Activated CD4-positive, alpha-beta T cell treated with anti-CD3 and anti-CD28 coated beads, Interleukin-2, amount 50 U/mL, for 1 hour (primary cell): ENCODE results near the gene PPP2R5E.

Experiments
- DNase-seq: peaks from one replicate; pipeline ENCODE4 v3.0.0-alpha.2; 2020

The PPP2R5E gene

DNA sequence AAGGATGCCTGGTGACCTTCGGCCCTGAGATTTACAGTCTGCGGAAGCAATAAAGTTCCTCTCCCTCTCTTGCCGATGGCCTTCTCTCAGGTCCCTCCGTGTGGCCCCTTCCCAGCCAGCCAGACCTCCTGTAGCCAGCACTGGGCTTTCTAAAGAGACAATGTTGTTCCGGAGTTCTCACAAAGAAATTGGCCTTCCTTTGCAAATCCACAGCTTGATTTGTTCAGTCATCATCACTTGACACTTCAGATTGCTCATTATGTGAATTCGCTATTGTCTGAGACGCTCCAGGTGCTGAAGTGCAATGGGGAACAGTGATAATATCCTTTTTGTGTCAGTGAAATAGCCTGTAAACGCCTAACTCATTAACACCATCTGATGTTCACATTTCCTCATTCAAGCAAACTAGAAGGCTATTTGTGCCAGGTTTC, 180.8 kb downstream of the PPP2R5E start:
- DNase-seq = no peak

DNA sequence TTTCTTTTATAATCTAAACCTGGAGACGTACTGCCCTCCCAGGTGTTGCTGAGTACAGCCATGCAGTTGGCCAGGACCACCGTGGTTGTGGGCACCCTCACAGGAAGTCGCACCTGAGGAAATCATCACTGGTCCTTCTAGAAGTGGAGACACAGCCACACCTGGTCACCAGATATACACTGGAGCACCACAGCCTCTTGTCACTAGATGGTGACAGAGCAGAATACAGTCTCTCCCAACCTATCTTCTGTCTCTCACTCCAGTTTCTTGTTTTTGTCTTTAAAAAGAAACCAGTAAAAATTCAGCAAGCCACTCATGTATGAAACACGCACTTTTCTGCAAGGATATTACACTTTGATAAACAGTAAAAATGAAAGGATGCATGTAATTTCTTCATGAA, 181.4 kb downstream of the PPP2R5E start:
- no peak for DNase-seq

DNA sequence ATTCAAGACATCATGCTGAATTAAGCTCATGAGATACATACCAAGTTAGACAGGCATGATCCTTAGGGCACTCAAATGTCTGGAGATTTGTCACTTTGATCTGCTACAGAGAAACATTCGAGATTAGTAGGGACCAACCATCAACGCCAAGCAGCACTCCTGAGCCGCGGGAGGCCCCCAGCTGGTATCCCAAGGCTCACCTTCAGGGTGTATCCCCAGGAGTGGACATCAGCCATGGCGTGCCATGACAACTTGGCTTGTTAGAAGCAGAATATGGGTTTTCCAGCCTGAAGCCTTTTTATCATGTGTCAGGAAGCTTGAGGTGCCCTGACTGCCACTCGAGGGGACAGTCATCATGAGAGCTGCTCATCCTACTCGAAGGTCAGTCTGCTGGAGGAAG, 185.3 kb downstream of the PPP2R5E start:
- no peak for DNase-seq

DNA sequence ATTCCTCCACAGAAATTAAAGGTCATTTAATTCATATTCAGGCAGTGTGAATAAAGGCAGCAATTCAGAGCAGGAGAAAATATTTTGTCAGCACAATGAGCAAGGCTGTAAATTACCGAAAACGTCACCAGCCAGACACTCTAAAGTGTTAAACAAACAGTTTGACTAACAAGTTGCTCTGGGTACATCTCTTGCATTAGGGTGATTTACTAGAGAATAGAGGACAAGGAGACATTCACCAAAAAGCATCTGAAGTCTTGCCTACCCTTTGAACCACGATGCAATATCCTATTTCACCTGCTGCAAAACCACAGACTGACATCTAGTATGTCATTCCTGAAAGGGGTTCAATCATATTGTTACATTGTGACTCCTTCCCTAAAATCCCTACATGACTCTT, 197.4 kb downstream of the PPP2R5E start:
- no peak for DNase-seq

DNA sequence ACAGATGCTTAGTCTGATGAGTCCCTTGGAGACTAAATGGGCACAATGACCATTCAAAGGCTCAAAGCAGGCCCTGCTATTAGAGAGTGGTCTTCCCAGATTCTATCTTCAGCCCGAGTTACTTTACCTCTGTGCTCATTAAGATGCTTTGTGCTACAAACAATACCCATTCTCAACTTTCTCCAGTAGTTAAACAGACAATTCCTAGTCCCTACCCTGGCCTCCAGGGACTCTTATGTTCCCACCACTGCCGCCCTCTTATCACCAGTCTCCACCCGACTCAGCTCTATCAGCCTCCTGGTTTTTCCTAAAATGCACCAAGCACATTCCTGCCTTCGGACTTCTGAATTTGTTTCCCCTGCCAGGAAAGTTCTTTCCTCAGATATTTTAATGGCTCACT, 198.8 kb downstream of the PPP2R5E start:
- no peak for DNase-seq

DNA sequence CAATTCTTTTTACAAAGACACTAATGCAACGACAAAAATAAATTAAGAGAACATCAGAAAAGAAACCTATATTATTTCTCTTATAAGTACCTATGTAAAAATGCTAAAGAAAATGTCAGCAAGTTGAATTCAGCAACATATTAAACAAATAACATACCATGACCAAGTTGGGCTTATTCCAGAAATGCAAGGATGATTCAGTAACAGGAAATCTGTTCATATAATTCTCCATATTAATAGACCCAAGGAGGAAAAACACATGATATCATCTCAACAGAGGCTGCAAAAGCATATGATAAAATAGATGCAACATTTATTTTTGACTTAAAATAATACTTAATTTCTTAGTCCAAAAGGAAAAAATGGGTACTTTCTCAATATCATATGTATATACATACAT, 199.3 kb downstream of the PPP2R5E start:
- no peak for DNase-seq

DNA sequence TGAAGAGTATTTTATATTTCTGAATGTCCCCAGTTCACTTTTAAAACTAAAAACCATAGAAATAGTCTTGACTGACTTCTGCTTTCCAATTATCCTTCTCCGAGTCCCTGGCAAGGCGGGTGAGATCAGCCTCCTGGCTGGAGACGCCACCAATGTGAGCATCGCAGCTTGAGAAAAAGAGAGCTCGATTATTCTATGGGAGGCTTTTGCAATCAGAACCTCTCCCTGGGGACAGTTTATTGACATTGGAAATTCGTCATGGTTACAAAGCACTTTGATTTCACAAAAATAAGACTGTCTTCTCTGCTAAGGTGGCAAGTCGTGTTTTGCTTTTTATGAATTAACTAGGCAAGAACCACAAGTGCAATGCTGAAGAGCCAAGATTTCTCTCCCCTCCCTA, 200.8 kb downstream of the PPP2R5E start:
- DNase-seq = no peak

DNA sequence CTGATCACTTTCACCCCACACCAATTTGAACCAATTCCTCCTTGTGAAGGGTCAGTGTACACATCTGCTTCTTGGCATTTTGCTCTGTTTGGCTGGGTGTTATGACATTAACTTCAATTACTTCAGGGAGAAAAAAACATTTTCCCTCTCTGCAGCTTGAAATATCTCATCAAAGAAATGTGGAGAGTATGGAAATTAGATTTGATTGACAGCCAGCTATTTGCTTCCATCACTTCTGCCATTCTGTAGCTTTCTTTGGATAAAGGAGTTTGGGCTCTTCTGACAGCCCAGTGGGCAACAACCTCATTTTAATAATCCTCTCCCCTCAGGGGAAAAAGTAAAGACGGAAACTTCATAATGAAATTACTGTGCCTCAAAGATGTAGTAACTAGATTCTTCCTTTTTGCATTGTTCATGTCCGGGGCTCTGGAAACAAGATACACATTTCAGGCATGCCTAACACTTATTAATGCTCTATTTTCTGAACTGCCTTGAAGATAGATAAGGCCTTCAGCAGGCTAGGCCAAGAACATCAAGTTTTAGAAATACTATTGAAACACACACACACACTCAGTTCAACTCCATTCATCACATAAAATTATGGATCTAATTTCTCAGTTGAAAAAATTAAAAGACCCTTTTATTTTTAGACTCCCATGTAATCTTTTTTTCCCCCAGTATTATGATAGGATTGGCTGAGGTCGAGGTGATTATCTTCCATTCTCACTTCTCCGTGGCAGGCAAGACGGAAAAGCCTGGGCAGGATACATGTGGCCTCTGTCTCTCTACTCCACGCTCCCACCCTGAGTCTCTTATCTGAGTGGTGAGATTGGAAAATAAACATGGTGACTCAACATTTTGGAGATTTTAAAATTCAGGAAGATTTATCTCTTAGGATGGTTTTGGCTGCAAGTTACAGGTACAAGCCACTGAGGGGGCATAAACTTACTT, 214.1 kb downstream of the PPP2R5E start:
- DNase-seq = no peak

DNA sequence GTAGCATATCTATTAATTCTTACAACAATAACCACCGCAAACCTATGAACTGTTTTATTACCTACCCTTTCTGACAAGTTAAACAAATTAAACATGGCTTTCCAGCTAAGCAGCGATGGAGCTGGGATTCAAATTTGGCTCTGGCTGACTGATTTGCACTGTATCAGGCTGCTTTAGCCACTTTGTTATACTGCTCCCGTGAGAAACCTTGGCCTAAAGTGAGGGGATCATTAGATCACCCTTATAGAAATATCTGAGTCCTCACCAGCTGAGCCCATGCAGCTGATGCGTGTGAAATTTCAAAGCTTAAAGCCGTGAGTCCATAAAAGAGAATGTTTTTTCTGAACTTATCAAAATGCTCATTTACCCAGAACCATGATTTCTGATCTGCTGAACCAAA, 216.3 kb downstream of the PPP2R5E start:
- no peak for DNase-seq

DNA sequence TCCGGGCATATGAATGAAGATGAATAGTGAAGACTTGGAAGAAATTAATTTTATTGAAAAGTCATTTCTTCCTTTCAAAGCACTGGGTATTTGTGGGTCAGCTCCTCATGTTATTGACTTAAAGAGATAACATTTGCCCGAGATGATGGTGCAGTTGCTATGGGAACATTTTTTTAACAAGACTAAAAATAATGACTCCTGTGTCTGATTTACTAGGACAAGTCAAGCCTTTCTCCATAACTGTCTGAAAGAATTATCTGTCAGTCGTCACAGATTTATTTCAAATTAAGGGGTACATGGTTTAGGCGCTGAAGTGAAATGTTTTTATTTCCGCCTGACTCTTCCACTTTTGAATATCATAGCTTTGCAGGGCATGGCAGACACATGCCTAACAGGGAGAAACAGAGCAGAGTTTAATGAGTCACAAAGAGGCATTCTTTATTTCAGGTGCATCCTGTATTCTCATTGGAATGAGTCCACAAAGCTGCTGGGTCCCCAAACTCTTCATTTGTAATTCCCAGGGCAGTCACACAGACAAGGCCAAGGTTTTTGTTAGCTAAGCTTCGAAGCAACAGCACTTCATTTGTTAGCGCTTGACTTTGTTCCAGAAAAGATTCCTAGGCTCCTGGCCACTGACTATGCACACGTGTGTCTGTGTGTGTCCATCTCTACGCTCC, 220.1 kb downstream of the PPP2R5E start:
- DNase-seq = no peak

DNA sequence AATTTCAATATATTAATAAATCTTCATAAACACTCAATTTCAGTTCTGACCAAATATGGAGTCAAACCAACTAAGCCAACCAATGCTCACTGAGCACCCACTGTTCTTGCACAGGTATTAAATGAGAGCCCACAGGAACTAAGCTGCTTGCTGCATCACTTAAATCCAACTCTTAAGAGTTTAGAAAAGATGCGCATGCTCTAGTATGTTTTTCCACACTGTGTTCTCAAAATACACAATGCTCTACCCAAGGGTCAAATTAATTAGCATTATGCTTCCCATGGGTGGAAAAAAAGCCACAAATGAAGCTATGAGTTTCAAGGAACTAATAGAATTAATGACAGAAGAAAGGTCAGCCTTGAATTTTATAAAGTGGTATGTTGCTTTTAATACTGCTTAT, 220.7 kb downstream of the PPP2R5E start:
- no peak for DNase-seq
